ENCODE measurements around the gene SH3BP5L. TPM values are rescaled to one million over a fixed set of nuclear protein-coding genes. Genes with fewer than 3 reads are reported as not detected.

The SH3BP5L gene
- total and polyA plus RNA-seq, 10 of the 15 experiments (the other 5 are each of a cell fraction or from before 2014, with no cell fraction given): 1.1 to 22.8 (median 10.9) TPM

- TF ChIP-seq BHLHE40 (IDR thresholded peaks at IDR 0.05; ENCODE audit: borderline replicate concordance in 1 of 2, low read depth in 2 of 2, low read length in 1 of 2): no peak
- no peak for TF ChIP-seq PAX8 (IDR thresholded peaks at IDR 0.05)
- no peak for TF ChIP-seq IRF4 (IDR thresholded peaks at IDR 0.05; ENCODE audit: low read depth, low read length)
- TF ChIP-seq ZSCAN29 (IDR thresholded peaks at IDR 0.05): no peak
- no peak for TF ChIP-seq MYC (IDR thresholded peaks at IDR 0.05; ENCODE audit: insufficient read depth, insufficient read length, insufficient replicate concordance, low read length, severe bottlenecking)
- no peak for TF ChIP-seq CHD1 (IDR thresholded peaks at IDR 0.05; ENCODE audit: low read depth, low read length)
Measured at GRCh38 chr1:248851390-248851789, 25.7 kb upstream of the SH3BP5L start (continued).

- H3K4me2 ChIP-seq (ENCODE audit: control insufficient read depth, insufficient read depth): no peak overlapping the region
- RAD21 ChIA-PET (ENCODE audit: unreplicated experiment): no interaction called here
- no peak for ATAC-seq
- CTCF ChIA-PET: interaction anchor here (2.6 to 8.9 kb wide), 2 partner anchors 9 to 12 kb away, joined by 8 to 60 read pairs; partner anchors contain the start of gene ZNF672
- no TSS peak for BruUV-seq (replicated peaks)
- peaks cover 36% of the 10 kb centered on the region in 2 experiments; a peak in 3 of 4 replicates for H3K36me3 ChIP-seq (ENCODE audit: control insufficient read depth in 2 of 2, insufficient read depth in 2 of 2, low read length in 1 of 2)
- TF ChIP-seq, protein P1, sequence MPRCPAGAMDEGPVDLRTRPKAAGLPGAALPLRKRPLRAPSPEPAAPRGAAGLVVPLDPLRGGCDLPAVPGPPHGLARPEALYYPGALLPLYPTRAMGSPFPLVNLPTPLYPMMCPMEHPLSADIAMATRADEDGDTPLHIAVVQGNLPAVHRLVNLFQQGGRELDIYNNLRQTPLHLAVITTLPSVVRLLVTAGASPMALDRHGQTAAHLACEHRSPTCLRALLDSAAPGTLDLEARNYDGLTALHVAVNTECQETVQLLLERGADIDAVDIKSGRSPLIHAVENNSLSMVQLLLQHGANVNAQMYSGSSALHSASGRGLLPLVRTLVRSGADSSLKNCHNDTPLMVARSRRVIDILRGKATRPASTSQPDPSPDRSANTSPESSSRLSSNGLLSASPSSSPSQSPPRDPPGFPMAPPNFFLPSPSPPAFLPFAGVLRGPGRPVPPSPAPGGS (IDR thresholded peaks at IDR 0.05; ENCODE audit: borderline replicate concordance, insufficient read depth, low read depth, low read length, poor library complexity, severe bottlenecking): peak; percentile 7
- TF ChIP-seq POLR2AphosphoS2 (IDR thresholded peaks at IDR 0.05; ENCODE audit: low read depth, low read length) (peak; percentile 23; the same call in 1 of the 2 replicates), RUNX3 (IDR thresholded peaks at IDR 0.05; ENCODE audit: low read length) (no peak)
- no peak overlapping the region for H3K27ac ChIP-seq (ENCODE audit: control insufficient read depth, insufficient read depth)
- intact Hi-C loops (cut with micrococcal nuclease; ENCODE audit: unreplicated experiment): no loop called here
- in situ Hi-C loops (cut with MboI): no loop called here
- no peak overlapping the region for H2AFZ ChIP-seq (ENCODE audit: control insufficient read depth, low read depth, low read length)
- SMC1A ChIA-PET (ENCODE audit: uncharacterized antibody, unreplicated experiment): no interaction called here
- POLR2A ChIA-PET: interaction anchor here (1.1 kb wide), 1 partner anchor 9 kb away, joined by 4 read pairs; no protein-coding TSS in a partner anchor
- DNase-seq (ENCODE audit: low read depth, low spot score): no peak
- no peak for FAIRE-seq
- peaks cover 4% of the 10 kb centered on the region; the same call in 1 of the 2 replicates for H3K79me2 ChIP-seq (ENCODE audit: control insufficient read depth, insufficient read depth, low read length)
- no peaks in the 10 kb centered on the region for H4K20me1 ChIP-seq (ENCODE audit: control insufficient read depth, insufficient read depth)
- no peaks in the 10 kb centered on the region for H3K9me3 ChIP-seq (replicated peaks; ENCODE audit: control insufficient read depth, insufficient read depth, low read length)
- WGBS (ENCODE audit: insufficient coverage, insufficient replicate concordance, low lambda C conversion rate, missing lambda C conversion rate): 93% methylated on average over 10 of the region's 10 CpGs
- peaks cover 17% of the 10 kb centered on the region for H3K4me1 ChIP-seq (ENCODE audit: control insufficient read depth, insufficient read depth, low read length)
- no peak overlapping the region for H3K9ac ChIP-seq (ENCODE audit: control insufficient read depth, insufficient read depth, low read length)
- no peak overlapping the region for H3K4me3 ChIP-seq
- H3K27me3 ChIP-seq (replicated peaks in 1 of 2; ENCODE audit: control insufficient read depth in 2 of 2, insufficient read depth in 2 of 2, low read length in 1 of 2): no peaks in the 10 kb centered on the region
Measured at GRCh38 chr1:248850536-248851251, 25.0 kb upstream of the SH3BP5L start.
